Keratinocyte (primary cell): ENCODE measurements around the gene AIFM2.

ENCODE experiments used
- CTCF ChIP-seq, 3 experiments: IDR thresholded peaks in 1 of 3; conservative IDR thresholded peaks in 1 of 3; optimal IDR thresholded peaks in 1 of 3; 2 replicates in 2 of 3; 3 replicates in 1 of 3; pipeline versions ENCODE3 to v1.5.1; 2011; ENCODE audit warnings: low read length in 3 of 3, mild to moderate bottlenecking in 3 of 3, moderate library complexity in 2 of 3, control low read depth in 1 of 3, inconsistent platforms in 1 of 3; ENCODE audit not compliant: insufficient read depth in 2 of 3; ENCODE audit errors: extremely low read depth in 1 of 3
- EZH2 ChIP-seq: IDR thresholded peaks from one replicate; pipeline ENCODE4 v1.6.1; 2012; ENCODE audit warnings: inconsistent platforms, mild to moderate bottlenecking, low read length, moderate library complexity

- TF ChIP-seq CTCF (optimal IDR thresholded peaks at IDR 0.05 in 1 of 3, IDR thresholded peaks at IDR 0.05 in 1 of 3, conservative IDR thresholded peaks at IDR 0.05 in 1 of 3; ENCODE audit: extremely low read depth in 1 of 3, insufficient read depth in 2 of 3, low read length in 3 of 3) (no peak), EZH2 (no peak)
Observed at GRCh38 chr10:70160798-70161197, 28.2 kb upstream of the AIFM2 start.
